ENCODE data around the gene FAM219A. TPM values are rescaled to one million over a fixed set of nuclear protein-coding genes. Genes with fewer than 3 reads are reported as not detected.
"Not testable (repeated sequence)": the region's sequence is repeated elsewhere in the genome, so short reads cannot be mapped to it uniquely, and the experiment has no call there.

FAM219A gene
- total RNA-seq, 2 donors from 2014 or later: 6.5 to 6.6 TPM

DNA sequence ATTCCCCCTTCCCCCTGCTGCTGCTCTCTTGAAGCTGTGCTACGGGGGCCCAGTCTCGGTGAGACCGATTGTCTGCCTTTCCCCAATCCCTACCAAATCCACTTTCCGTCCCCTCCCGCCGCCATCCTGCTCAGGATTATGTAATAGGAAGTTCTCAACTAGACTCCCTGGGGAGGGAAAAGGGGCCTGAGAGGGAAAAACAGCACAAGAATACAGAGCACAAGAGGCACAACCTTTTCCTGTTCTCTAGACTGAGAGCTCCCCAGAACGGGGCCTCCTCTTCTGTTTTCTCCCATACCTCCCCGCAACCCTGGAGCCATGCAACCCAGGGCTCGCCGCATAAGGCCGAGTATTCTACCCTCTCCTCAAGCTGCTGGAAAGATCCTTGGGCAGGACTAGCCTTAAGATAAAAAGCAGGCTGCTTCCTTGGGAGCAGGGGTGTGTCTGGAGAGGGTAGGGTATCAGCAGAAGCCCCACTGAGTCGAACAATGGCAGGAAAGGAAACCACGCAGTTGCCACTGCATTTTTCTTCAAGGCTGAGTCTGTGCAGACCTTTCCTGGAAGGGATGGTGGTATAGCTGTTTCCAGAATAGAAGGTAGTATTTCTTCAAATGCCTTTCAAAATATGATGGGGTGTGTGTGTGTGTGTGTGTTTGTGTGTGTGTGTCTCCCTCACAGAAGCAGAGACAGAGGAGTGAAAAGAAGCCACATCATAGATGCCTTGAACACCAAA is 94.6 kb downstream of the FAM219A start:
- no peak for TF ChIP-seq POLR2A (IDR thresholded peaks at IDR 0.05)
- TF ChIP-seq, protein P1, sequence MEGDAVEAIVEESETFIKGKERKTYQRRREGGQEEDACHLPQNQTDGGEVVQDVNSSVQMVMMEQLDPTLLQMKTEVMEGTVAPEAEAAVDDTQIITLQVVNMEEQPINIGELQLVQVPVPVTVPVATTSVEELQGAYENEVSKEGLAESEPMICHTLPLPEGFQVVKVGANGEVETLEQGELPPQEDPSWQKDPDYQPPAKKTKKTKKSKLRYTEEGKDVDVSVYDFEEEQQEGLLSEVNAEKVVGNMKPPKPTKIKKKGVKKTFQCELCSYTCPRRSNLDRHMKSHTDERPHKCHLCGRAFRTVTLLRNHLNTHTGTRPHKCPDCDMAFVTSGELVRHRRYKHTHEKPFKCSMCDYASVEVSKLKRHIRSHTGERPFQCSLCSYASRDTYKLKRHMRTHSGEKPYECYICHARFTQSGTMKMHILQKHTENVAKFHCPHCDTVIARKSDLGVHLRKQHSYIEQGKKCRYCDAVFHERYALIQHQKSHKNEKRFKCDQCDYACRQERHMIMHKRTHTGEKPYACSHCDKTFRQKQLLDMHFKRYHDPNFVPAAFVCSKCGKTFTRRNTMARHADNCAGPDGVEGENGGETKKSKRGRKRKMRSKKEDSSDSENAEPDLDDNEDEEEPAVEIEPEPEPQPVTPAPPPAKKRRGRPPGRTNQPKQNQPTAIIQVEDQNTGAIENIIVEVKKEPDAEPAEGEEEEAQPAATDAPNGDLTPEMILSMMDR (IDR thresholded peaks at IDR 0.05): no peak
- no peak for ATAC-seq
- intact Hi-C loops (cut with DNase I): no loop called here
- H3K4me1 ChIP-seq: peaks cover 22% of the 10 kb centered on the region
- peak overlapping the region in 1 of 4 donors; percentile 45 for H3K27ac ChIP-seq
- no peak overlapping the region for H3K4me3 ChIP-seq
- no peaks in the 10 kb centered on the region for H3K9me3 ChIP-seq
- H3K27me3 ChIP-seq: no peaks in the 10 kb centered on the region
- H3K36me3 ChIP-seq (replicated peaks in 1 of 2; ENCODE audit: insufficient read depth in 1 of 2, low read depth in 2 of 2): no peaks in the 10 kb centered on the region
- no peak for DNase-seq
- WGBS, 2 donors: 76 to 91% methylated on average over 13 of the region's 13 CpGs

DNA sequence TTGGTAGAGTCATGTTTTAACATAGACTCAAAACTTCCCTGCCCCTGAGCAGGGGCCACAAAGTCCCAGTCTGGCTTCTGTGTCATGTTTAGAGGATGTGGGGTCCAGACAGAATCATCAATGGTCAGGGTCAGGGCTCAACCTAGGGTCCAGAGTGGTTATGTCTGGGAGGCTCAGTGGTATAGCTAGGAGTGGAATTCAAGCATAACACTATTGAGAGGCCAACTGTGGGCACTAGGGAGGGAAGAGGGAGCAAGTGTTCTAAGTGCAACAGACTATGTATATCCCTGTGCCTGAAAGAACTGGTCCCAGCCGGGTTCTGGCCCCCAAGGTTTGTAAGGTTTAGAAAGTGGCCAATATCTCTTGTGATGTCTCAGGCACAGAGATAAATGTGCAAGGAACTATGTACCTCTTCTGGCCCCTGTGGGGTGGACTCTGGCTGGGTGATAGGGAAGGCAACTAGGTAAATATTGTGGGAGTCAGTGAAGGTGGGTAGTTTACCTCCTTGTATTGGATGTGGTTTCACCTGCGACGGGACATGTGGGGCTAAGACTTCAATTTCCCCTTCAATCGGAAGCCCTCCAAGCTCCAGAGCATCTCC is 95.7 kb downstream of the FAM219A start:
- DNase-seq (no peak), ATAC-seq (no peak)
- intact Hi-C loops (cut with DNase I): no loop called here
- Histone ChIP-seq H3K4me3 (no peak overlapping the region), H3K9me3 (no peaks in the 10 kb centered on the region), H3K4me1 (peaks cover 22% of the 10 kb centered on the region), H3K27me3 (no peaks in the 10 kb centered on the region), H3K36me3 (replicated peaks in 1 of 2; ENCODE audit: insufficient read depth in 1 of 2, low read depth in 2 of 2) (no peaks in the 10 kb centered on the region), H3K27ac (no peak overlapping the region)
- TF ChIP-seq POLR2A (IDR thresholded peaks at IDR 0.05): no peak
- TF ChIP-seq, protein P1 (IDR thresholded peaks at IDR 0.05): no peak
- WGBS, 2 donors: 76 to 78% methylated on average over 4 of the region's 4 CpGs

- 71 to 96% methylated on average over 1 of the region's 1 CpG for WGBS, 2 donors
- intact Hi-C loops (cut with DNase I): not testable (repeated sequence)
These were observed 105.4 kb downstream of the FAM219A start for GRCh38 chr9:34352957-34353356.

GRCh38 chr9:34352122-34352652 is 106.2 kb downstream of the FAM219A start:
- peak; percentile 100 for ATAC-seq

More at GRCh38 chr9:34352957-34353356, 105.4 kb downstream of the FAM219A start:
- DNase-seq; H3K9me3 ChIP-seq; H3K36me3 ChIP-seq (replicated peaks in 1 of 2; ENCODE audit: insufficient read depth in 1 of 2, low read depth in 2 of 2); H3K27me3 ChIP-seq; ATAC-seq; H3K4me3 ChIP-seq: not testable (repeated sequence)
- Histone ChIP-seq H3K4me1 (peaks cover 18% of the 10 kb centered on the region), H3K27ac (peak overlapping the region in 3 of 4 donors; percentile 75 to 91 (median 85))

GRCh38 chr9:34349324-34349723 is 109.0 kb downstream of the FAM219A start:
- no peak for ATAC-seq
- intact Hi-C loops (cut with DNase I): no loop called here
- no peak overlapping the region for H3K4me3 ChIP-seq
- H3K4me1 ChIP-seq: peaks cover 50% of the 10 kb centered on the region
- no peaks in the 10 kb centered on the region for H3K9me3 ChIP-seq
- TF ChIP-seq, protein P1 (IDR thresholded peaks at IDR 0.05): no peak
- no peak for TF ChIP-seq POLR2A (IDR thresholded peaks at IDR 0.05)
- H3K27ac ChIP-seq: no peak overlapping the region
- WGBS, 2 donors: 90 to 92% methylated on average over 3 of the region's 3 CpGs
- no peak for DNase-seq
- H3K27me3 ChIP-seq: no peaks in the 10 kb centered on the region
- no peaks in the 10 kb centered on the region for H3K36me3 ChIP-seq (replicated peaks in 1 of 2; ENCODE audit: insufficient read depth in 1 of 2, low read depth in 2 of 2)

More at GRCh38 chr9:34352122-34352652, 106.2 kb downstream of the FAM219A start:
- H3K9me3 ChIP-seq; H3K36me3 ChIP-seq (replicated peaks in 1 of 2; ENCODE audit: insufficient read depth in 1 of 2, low read depth in 2 of 2); H3K4me3 ChIP-seq; H3K27me3 ChIP-seq; intact Hi-C loops (cut with DNase I): not testable (repeated sequence)
- DNase-seq: peak; percentile 57 to 80 (median 67)
- H3K4me1 ChIP-seq: peaks cover 24% of the 10 kb centered on the region
- 29 to 32% methylated on average over 7 of the region's 7 CpGs for WGBS, 2 donors
- peak overlapping the region; percentile 74 to 91 (median 80) for H3K27ac ChIP-seq

Small RNA genes lying within 50 kb of the gene (small RNA-seq; reads per million reads assigned to genes)
- not detected for gene RF00019
- gene RN7SKP24: not detected

Other genes with a start within 250 kb of the FAM219A start
- under 1 TPM; 0.26 to 0.33 TPM for gene KIF24, start 129.3 kb downstream of the FAM219A start, total RNA-seq
- 10 to 100 TPM in 1 of 2 donors, 1 to 10 TPM in 1; 9.2 to 14.0 TPM for gene NUDT2, start 129.0 kb downstream of the FAM219A start, total RNA-seq
- 10 to 100 TPM; 11.2 to 11.9 TPM for gene MYORG, start 81.7 kb downstream of the FAM219A start, total RNA-seq
- gene DNAI1, start 235 bp upstream of the FAM219A start, total RNA-seq: 1 to 10 TPM in 1 of 2 donors, under 1 TPM in 1; 0.99 to 2.1 TPM
- gene ENHO, start 64.4 kb upstream of the FAM219A start, total RNA-seq: 1 to 10 TPM in 1 of 2 donors, not detected in 1; 2.9 TPM
- 10 to 100 TPM in 1 of 2 donors, 1 to 10 TPM in 1; 1.6 to 16.8 TPM for gene CNTFR, start 131.2 kb upstream of the FAM219A start, total RNA-seq
- gene RPP25L, start 153.5 kb upstream of the FAM219A start, total RNA-seq: 10 to 100 TPM in 1 of 2 donors, 1 to 10 TPM in 1; 8.6 to 16.9 TPM
- gene DCTN3, start 161.9 kb upstream of the FAM219A start, total RNA-seq: 10 to 100 TPM; 36.1 to 39.9 TPM
- not detected for gene ARID3C, start 170.5 kb upstream of the FAM219A start, total RNA-seq
- gene SIGMAR1, start 179.2 kb upstream of the FAM219A start, total RNA-seq: 10 to 100 TPM; 26.7 to 57.1 TPM
- 10 to 100 TPM; 31.6 to 33.2 TPM for gene GALT, start 188.1 kb upstream of the FAM219A start, total RNA-seq
- gene IL11RA, start 193.6 kb upstream of the FAM219A start, total RNA-seq: 10 to 100 TPM; 14.5 to 27.4 TPM
- gene CCL27, start 204.1 kb upstream of the FAM219A start, total RNA-seq: not detected
- not detected for gene CCL19, start 232.7 kb upstream of the FAM219A start, total RNA-seq